Loucy (cell line): ENCODE results near the gene TECPR2.

Experiments
- CTCF ChIP-seq: fragments of 200-600 bp; sonication (generic); conservative IDR thresholded peaks from 2 replicates; pipeline ENCODE4 v1.5.1; 2014; ENCODE audit warnings: mild to moderate bottlenecking, antibody characterized with exemption, low read length
- EZH2phosphoT487 ChIP-seq: fragments of 200-600 bp; IDR thresholded peaks from 2 replicates; pipeline ENCODE4 v1.6.1; 2018; ENCODE audit warnings: antibody characterized with exemption, mild to moderate bottlenecking, moderate library complexity, borderline replicate concordance

- TF ChIP-seq CTCF (peak; percentile 93), EZH2phosphoT487 (no peak)
Observed at GRCh38 chr14:102323102-102323501, 39.6 kb upstream of the TECPR2 start.
